HG02943 (cell line): ENCODE results near the gene KCNN4.

Source experiments
- ATAC-seq: cut with Tn5 transposase; IDR thresholded peaks from one replicate; pipeline ENCODE4 v1.9.1; 2021; ENCODE audit warnings: mild to moderate bottlenecking, low read depth, moderate library complexity; ENCODE audit not compliant: unreplicated experiment

Gene KCNN4

GRCh38 chr19:43799502-43800142, 18.8 kb upstream of the KCNN4 start:
- ATAC-seq = no peak

- ATAC-seq = no peak
These were observed 18.0 kb upstream of the KCNN4 start for GRCh38 chr19:43798546-43799409.

- no peak for ATAC-seq
These were observed 17.3 kb upstream of the KCNN4 start for GRCh38 chr19:43798026-43798545.

GRCh38 chr19:43797556-43797955, 16.8 kb upstream of the KCNN4 start:
- no peak for ATAC-seq

- ATAC-seq = no peak
These were observed 16.3 kb upstream of the KCNN4 start for GRCh38 chr19:43797118-43797517.

DNA sequence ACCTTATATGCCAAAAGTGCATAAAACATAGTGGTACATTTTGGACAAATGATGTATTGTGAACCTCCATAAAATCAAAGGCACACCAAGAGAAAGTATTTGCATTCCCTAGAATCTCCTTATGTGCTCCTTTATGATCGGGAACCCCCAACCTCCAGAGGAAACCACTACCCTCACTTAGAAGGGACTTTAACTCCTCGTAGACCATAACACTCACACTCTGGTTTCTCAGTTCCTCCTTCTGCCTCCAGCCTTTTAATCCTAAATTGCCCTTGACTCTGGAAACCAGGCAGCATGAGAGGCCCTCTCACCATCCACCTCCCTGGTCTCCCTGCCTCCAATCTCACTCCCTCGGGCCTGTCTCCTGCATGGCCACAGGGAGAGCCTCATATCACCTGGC, 9.8 kb upstream of the KCNN4 start:
- no peak for ATAC-seq

DNA sequence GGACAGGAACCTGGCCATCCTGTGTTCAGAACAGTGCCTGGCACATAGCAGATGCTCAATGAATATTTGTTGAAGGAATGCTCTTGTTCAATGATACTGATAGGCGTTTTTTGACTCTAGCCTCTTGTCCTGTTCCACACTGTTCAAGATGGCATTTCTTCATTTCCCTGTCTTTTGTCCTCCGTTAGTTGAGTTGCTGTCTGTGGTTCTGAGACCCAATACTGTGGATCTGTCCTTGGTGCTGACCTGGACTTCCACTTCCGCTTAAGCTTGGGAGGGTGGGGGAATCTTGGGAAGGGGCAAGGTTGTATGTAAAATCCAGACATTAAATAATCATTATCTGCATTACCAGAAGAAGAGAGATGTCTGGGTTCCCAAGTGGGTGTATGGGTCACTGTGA, 8.3 kb upstream of the KCNN4 start:
- no peak for ATAC-seq

DNA sequence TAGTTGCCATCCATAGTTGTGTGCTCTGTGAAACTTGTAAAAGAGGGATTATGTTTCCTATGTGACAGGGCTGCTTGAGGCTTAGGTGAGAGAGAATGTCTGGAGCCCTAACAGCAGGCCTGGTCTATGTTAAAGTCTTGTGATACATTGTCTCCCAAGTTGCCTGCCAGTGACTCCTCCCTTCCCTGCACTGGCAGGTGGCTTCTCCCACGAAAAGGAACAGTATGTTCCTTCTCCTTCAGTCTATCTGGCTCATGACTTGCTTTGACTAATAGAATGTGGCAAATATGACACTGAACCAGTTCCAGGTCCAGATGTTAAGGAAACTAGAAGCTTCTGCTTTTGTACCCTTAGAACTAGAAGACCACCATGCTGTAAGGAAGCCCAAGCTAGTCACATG, 5.9 kb upstream of the KCNN4 start:
- ATAC-seq = no peak

DNA sequence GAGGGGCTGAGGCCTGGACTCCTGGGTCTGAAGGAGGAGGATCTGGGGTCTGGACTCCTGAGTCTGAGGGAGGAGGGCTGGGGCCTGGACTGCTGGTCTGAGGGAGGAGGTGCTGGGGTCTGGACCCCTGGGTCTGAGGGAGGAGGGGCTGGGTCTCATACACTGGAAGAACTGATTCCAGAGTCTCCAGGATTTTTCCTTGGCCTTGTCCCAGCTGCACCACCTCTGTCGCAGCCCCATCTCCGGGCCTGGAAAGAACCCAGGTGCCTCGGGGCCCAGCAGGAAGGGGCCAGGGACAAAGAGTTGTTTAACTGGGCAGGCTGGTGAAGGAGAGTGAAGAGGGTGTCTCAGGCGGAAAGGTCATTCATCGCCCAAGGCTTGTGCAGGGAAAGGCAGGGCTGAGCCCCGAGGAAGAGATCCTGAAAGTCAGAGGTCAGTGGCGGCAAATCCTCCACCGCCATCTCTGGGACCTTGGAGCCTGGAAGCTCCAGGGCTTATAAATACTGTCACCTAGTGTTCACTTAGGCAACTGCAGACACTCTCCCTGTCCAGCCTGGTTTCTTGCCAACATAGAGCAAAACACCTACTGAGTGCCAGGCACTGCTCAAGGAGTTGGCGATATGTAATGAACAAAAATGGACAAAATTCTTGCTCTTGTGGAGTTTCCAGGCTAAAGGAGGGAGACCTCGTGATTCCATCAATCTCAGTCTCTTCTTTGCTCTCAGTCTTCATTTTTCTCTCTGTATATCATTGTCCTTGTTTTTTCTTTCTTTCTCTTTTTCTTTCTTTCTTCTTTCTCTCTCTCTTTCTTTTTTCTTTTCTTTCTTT, 4.4 kb upstream of the KCNN4 start:
- ATAC-seq = no peak

DNA sequence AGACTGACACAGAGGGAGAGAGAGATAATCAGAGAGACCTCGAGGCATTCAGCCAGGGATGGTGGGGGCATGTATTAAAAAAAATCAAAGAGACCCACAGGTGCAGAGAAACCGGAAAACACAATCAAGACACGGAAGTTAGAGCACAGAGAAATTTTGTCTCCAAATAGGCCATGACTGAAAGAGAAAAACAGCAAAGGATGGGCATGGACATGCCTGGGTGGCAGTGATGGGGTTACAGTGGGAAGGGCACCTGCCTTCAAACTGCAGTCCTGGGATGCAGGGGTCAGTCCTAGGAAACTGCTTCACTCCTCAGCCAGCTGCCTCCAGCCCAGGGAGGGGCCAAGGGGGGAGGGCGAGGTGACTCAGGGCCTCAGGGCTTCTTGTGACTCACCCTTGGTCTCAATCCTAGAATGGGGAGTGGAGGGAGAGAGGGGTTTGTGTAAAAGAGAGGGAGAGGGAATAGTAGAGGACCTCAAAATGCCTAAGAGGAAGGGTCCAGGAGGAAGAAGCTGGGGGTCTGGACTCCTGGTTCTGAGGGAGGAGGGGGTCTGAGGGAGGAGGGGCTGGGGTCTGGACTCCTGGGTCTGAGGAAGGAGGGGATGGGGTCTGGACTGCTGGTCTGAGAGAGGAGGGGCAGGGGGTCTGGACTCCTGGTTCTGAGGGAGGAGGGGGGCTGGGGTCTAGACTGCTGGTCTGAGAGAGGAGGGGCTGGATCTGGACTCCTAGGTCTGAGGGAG, 3.6 kb upstream of the KCNN4 start:
- no peak for ATAC-seq

GRCh38 chr19:43783636-43784035, 2.9 kb upstream of the KCNN4 start:
- ATAC-seq = no peak

- no peak for ATAC-seq
These were observed 2.0 kb upstream of the KCNN4 start for GRCh38 chr19:43782689-43783231.

- ATAC-seq = no peak
These were observed 1.5 kb upstream of the KCNN4 start for GRCh38 chr19:43782311-43782660.

GRCh38 chr19:43781630-43782310, 997 bp upstream of the KCNN4 start:
- no peak for ATAC-seq

- ATAC-seq = no peak
These were observed 953 bp downstream of the KCNN4 start for GRCh38 chr19:43779820-43780219.

GRCh38 chr19:43779147-43779819, 1.5 kb downstream of the KCNN4 start:
- no peak for ATAC-seq

DNA sequence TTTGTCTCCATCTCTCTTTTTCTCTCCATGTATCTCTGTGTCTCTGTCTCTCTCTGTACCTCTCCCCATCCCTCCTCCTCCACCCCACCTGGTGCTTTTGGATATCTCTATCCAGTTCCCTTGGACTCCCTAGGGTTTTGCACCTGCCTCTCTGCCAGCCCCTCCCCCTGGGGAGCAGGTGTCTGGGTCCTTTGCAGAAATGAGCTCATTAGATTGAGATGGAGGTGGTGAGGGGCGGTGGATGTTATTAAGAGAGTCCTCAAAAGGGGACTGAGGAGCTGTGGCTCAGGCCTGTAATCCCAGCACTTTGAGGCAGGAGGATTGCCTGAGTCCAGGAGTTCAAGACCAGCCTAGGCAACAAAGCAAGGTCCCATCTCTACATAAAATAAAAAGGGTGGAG, 2.1 kb downstream of the KCNN4 start:
- no peak for ATAC-seq

DNA sequence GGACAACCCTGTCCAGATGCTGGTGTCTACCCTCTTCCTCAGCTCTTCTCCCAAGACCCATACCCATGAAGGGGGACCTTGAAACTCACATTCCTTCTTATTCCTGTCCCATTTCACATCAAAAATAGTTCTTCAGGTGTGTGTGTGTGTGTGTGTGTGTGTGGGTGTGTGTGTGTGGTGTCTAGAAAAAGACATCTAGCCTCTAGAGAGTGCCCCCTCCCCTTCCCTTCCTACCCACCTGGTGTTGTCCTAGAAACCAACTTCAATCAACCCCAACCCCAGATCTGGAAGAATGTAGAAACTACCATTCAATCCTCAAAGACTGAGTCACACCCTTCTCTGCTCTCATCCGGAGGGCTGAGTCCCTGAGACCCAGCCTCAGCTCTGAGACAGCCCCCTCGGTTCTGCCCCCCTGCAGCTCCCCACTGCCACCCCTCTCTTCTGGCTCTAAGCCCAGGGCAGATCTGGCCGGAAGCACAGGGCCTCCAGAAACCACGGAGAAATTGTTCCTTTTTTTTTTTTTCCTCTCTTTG, 3.5 kb downstream of the KCNN4 start:
- ATAC-seq = no peak

GRCh38 chr19:43776286-43776685, 4.5 kb downstream of the KCNN4 start:
- ATAC-seq = no peak
